GM19328 (cell line): Measurements from ENCODE around the gene WDR4.
"Not testable (repeated sequence)": the region's sequence is repeated elsewhere in the genome, so short reads cannot be mapped to it uniquely, and the experiment has no call there.

Experiments used
- ATAC-seq: cut with Tn5 transposase; IDR thresholded peaks from one replicate; pipeline ENCODE4 v1.9.1; 2021; ENCODE audit warnings: mild to moderate bottlenecking, moderate library complexity; ENCODE audit not compliant: unreplicated experiment

The WDR4 gene

GRCh38 chr21:42820616-42821465 lies 58.5 kb downstream of the WDR4 start:
- no peak for ATAC-seq

- no peak for ATAC-seq
These were observed 59.3 kb downstream of the WDR4 start for GRCh38 chr21:42819861-42820615.

- no peak for ATAC-seq
These were observed 61.0 kb downstream of the WDR4 start for GRCh38 chr21:42818328-42818749.

GRCh38 chr21:42815217-42815616 lies 64.1 kb downstream of the WDR4 start:
- ATAC-seq = no peak

DNA sequence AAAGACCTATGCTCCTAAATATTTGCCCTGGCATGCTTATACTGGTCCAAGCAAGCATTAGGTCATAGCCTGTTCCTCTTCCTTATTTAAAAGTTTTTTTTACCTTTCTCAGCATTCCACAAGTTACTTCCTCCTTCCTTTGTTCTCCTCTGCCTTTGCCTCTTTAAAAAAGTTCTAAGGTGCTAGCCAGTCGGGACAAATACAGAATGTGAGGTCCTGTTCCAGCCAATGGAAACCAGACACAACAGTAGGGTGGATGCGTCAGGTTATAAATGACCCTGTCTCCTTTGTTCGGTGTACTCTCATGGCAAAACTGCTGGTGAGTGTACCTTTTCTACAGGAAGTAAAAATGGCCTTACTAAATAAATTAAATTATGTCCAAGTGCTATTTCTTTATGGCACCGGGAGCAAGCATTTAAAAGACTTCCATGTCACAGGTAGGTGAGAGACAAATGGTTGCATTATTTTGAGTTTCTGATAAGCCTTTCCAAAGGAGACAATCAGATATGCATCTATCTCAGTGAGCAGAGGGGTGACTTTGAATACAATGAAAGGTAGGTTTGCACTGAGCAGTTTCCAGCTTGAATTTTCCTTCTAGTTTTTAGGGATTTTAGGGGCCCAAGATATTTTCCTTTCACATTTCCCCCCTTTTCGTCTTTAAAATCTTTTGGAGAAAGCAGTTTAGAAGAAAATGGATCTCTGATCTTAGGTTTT lies 66.7 kb downstream of the WDR4 start:
- ATAC-seq = not testable (repeated sequence)

- no peak for ATAC-seq
These were observed 67.4 kb downstream of the WDR4 start for GRCh38 chr21:42811960-42812359.

DNA sequence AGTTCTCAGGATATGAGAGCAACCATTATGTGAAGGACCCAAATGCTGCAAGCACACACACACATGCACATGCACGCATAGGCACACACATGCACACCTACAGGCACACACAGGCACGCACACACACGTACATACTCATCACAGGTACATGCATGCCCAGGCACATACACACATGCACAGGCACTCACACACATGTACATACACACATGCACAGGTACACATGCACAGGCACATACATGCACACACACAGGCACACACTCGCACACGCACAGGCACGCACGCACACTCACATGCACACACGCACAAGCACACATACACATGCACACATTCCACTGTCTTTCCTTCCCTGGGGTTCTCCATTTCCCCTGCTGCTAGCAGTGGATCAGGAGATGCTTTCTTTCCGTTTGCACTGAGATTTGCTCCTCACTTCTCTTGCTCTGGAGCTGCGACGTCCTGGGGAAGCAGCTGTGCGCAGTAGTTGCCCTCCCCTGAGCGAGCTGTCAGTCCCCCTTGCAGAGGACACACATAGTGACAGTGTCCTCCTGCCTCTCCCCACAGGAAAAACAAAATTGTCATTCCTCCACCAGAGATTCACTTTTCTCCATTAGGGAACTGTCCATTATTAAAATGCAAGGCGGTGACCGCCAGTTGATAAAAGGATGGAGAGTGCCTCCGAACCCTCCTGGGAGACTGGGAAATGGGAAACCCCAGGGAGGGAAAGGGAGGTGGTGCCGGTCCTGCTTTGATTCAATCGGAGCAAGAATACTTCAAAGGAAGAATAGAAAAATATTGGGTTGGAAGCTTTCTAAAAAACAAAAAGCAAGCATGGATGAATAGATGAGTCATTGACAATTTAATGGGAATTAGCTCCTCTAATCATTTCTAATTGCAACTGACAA lies 69.5 kb downstream of the WDR4 start:
- no peak for ATAC-seq

GRCh38 chr21:42809171-42809570 lies 70.2 kb downstream of the WDR4 start:
- no peak for ATAC-seq

- no peak for ATAC-seq
These were observed 71.3 kb downstream of the WDR4 start for GRCh38 chr21:42807938-42808613.

GRCh38 chr21:42807293-42807895 lies 71.9 kb downstream of the WDR4 start:
- not testable (repeated sequence) for ATAC-seq

- ATAC-seq = no peak
These were observed 72.7 kb downstream of the WDR4 start for GRCh38 chr21:42806509-42807140.

GRCh38 chr21:42801616-42802015 lies 77.7 kb downstream of the WDR4 start:
- not testable (repeated sequence) for ATAC-seq

GRCh38 chr21:42799948-42800347 lies 79.4 kb downstream of the WDR4 start:
- ATAC-seq = no peak

DNA sequence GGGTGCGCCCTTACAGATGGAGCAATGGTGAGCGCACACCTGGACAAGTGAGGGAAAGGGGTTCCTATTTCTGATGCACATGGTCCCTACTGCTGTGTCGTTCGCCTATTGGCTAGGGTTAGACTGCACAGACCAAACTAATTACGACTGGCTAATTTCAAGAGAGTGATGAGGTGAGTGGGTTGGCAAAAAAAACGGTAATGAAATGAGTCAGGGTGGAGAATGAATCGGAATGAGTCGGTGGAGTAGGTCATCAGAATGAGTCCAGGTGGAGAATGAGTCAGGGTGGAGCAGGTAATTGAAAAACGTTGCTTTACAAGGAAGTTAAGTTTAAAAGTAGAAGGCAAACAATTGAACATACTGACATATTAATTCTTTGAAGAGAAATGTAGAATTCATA lies 79.8 kb downstream of the WDR4 start:
- no peak for ATAC-seq
